Gastroesophageal sphincter (tissue), 4 donors: Measurements from ENCODE around the gene PRKAR1B. TPM values are rescaled to one million over a fixed set of nuclear protein-coding genes. Genes with fewer than 3 reads are reported as not detected.
A peak's percentile ranks its signal among the peaks of the same experiment; 100 is the strongest.

Experiments
- ATAC-seq: fragments of 150-250 bp; one replicate; pipeline ENCODE4 v1.9.1; 2016; ENCODE audit warnings: mild to moderate bottlenecking, moderate library complexity
- H3K27ac ChIP-seq, 4 donors: fragments of 200-600 bp; sonication (generic) in 3 of 4; 1 replicate in 3 of 4; 2 replicates in 1 of 4; pipeline ENCODE4 v1.5.1; 2016 to 2019
- H3K27me3 ChIP-seq: fragments of 200-600 bp; sonication (generic); one replicate; pipeline ENCODE4 v1.5.1; 2019
- H3K36me3 ChIP-seq, 2 donors: fragments of 200-600 bp; sonication (generic); one replicate each; pipeline ENCODE4 v1.5.1; 2019; ENCODE audit warnings: control low read depth in 1 of 2
- H3K4me1 ChIP-seq, 3 donors: fragments of 200-600 bp; sonication (generic); 1 replicate in 2 of 3; 2 replicates in 1 of 3; pipeline ENCODE4 v1.5.1; 2016 to 2019; ENCODE audit warnings: control low read depth in 2 of 3
- H3K4me3 ChIP-seq, 2 donors: fragments of 200-600 bp; sonication (generic); one replicate each; pipeline ENCODE4 v1.5.1; 2019; ENCODE audit warnings: mild to moderate bottlenecking in 1 of 2, moderate library complexity in 1 of 2
- H3K9me3 ChIP-seq, 3 donors: fragments of 200-600 bp; sonication (generic); one replicate each; pipeline ENCODE4 v1.5.1; 2017 to 2019; ENCODE audit warnings: control low read depth in 2 of 3
- CTCF ChIP-seq, 4 experiments: fragments of 200-600 bp in 2 of 4; fragments of 450-650 bp in 2 of 4; sonication (generic) in 1 of 4; IDR thresholded peaks; one replicate each; pipeline ENCODE4 v1.5.1; 2017 to 2019; ENCODE audit warnings: antibody characterized with exemption in 4 of 4, mild to moderate bottlenecking in 2 of 4, moderate library complexity in 2 of 4
- EP300 ChIP-seq: sonication (generic); formaldehyde crosslinking; IDR thresholded peaks from one replicate; pipeline ENCODE4 v1.6.1; 2017; ENCODE audit warnings: antibody characterized with exemption, mild to moderate bottlenecking
- POLR2A ChIP-seq, 2 donors: fragments of 450-650 bp; IDR thresholded peaks; one replicate each; pipeline ENCODE4 v1.6.1; 2017; ENCODE audit warnings: antibody characterized with exemption in 2 of 2, mild to moderate bottlenecking in 2 of 2, moderate library complexity in 1 of 2
- POLR2AphosphoS5 ChIP-seq: sonication (generic); formaldehyde crosslinking; IDR thresholded peaks from one replicate; pipeline ENCODE4 v1.6.1; 2017; ENCODE audit warnings: antibody characterized with exemption
- WGBS, 2 donors: methylation state at CpG; one replicate each; pipeline ENCODE4 v1.1.5; 2018; ENCODE audit warnings: low coverage in 1 of 2; 5-methylcytosine and 5-hydroxymethylcytosine counted together
- total RNA-seq, 4 donors: library from RNA; depleted of rRNA; stranded (reverse); fragments of >200 nt; gene quantifications; one replicate each; pipeline ENCODE4 v1.1.0, GENCODE V29; 2016

PRKAR1B gene
- total RNA-seq, 4 donors from 2014 or later = 11.6 to 39.1 (median 24.8) TPM

GRCh38 chr7:502296-502695 is 224.8 kb downstream of the PRKAR1B start:
- ATAC-seq = no peak
- Histone ChIP-seq H3K27me3 (no peaks in the 10 kb centered on the region), H3K4me3 (no peak overlapping the region), H3K27ac (no peak overlapping the region), H3K9me3 (no peaks in the 10 kb centered on the region), H3K4me1 (peaks cover 0 to 48% (median 6%) of the 10 kb centered on the region in 3 donors), H3K36me3 (peaks cover 0 to 90% of the 10 kb centered on the region in 2 donors)
- TF ChIP-seq POLR2AphosphoS5 (no peak), CTCF (IDR thresholded peaks at IDR 0.05) (no peak), POLR2A (IDR thresholded peaks at IDR 0.05) (no peak), EP300 (no peak)
- no CpG with 5 or more reads among the region's 13 CpGs for WGBS, 2 donors

- Histone ChIP-seq H3K36me3 (peaks cover 0 to 90% of the 10 kb centered on the region in 2 donors), H3K4me3 (no peak overlapping the region), H3K27me3 (no peaks in the 10 kb centered on the region), H3K4me1 (peaks cover 0 to 40% (median 6%) of the 10 kb centered on the region in 3 donors), H3K9me3 (no peaks in the 10 kb centered on the region), H3K27ac (peak overlapping the region in 1 of 4 donors; percentile 24)
- ATAC-seq = no peak
- TF ChIP-seq EP300 = no peak
- TF ChIP-seq POLR2AphosphoS5 = no peak
- TF ChIP-seq CTCF (IDR thresholded peaks at IDR 0.05) = no peak
- TF ChIP-seq POLR2A (IDR thresholded peaks at IDR 0.05) = no peak
- 84 to 88% methylated on average over 6 to 7 of the region's 7 CpGs for WGBS, 2 donors
Observed at GRCh38 chr7:501526-501925, 225.6 kb downstream of the PRKAR1B start.

- H3K27ac ChIP-seq = peak overlapping the region in 2 of 4 donors; percentile 2 to 24
- H3K36me3 ChIP-seq = peaks cover 0 to 90% of the 10 kb centered on the region in 2 donors
- H3K4me1 ChIP-seq = peaks cover 0 to 36% (median 6%) of the 10 kb centered on the region in 3 donors
- WGBS, 2 donors = 73 to 91% methylated on average over 4 to 17 of the region's 35 CpGs
- no peak for ATAC-seq
- TF ChIP-seq POLR2A (IDR thresholded peaks at IDR 0.05) (no peak), EP300 (no peak), CTCF (IDR thresholded peaks at IDR 0.05) (no peak), POLR2AphosphoS5 (no peak)
- H3K27me3 ChIP-seq = no peaks in the 10 kb centered on the region
- H3K4me3 ChIP-seq = no peak overlapping the region
- H3K9me3 ChIP-seq = no peaks in the 10 kb centered on the region
Observed at GRCh38 chr7:500521-501420, 226.3 kb downstream of the PRKAR1B start.

GRCh38 chr7:499853-500485 is 227.1 kb downstream of the PRKAR1B start:
- H3K36me3 ChIP-seq = peaks cover 0 to 88% of the 10 kb centered on the region in 2 donors
- ATAC-seq = no peak
- no peak for TF ChIP-seq EP300
- no peak for TF ChIP-seq POLR2AphosphoS5
- TF ChIP-seq POLR2A (IDR thresholded peaks at IDR 0.05) = no peak
- TF ChIP-seq CTCF (IDR thresholded peaks at IDR 0.05) = no peak

More at GRCh38 chr7:499853-500485, 227.1 kb downstream of the PRKAR1B start:
- H3K4me3 ChIP-seq = no peak overlapping the region
- 94 to 100% methylated on average over 5 to 10 of the region's 20 CpGs for WGBS, 2 donors
- no peaks in the 10 kb centered on the region for H3K27me3 ChIP-seq
- peak overlapping the region in 1 of 4 donors; percentile 24 for H3K27ac ChIP-seq
- H3K9me3 ChIP-seq = no peaks in the 10 kb centered on the region
- H3K4me1 ChIP-seq = peaks cover 0 to 29% (median 6%) of the 10 kb centered on the region in 3 donors

Other genes with a start within 250 kb of the PRKAR1B start
- gene PDGFA, start 207.4 kb downstream of the PRKAR1B start, total RNA-seq = 100 to 1,000 TPM in 2 of 4 donors, 10 to 100 TPM in 2; 66.0 to 162 (median 120) TPM
- 10 to 100 TPM; 17.4 to 36.4 (median 21.7) TPM for gene DNAAF5, start 582 bp downstream of the PRKAR1B start, total RNA-seq
- 100 to 1,000 TPM; 151 to 261 (median 231) TPM for gene SUN1, start 105.2 kb upstream of the PRKAR1B start, total RNA-seq
- gene GET4, start 149.3 kb upstream of the PRKAR1B start, total RNA-seq = 10 to 100 TPM; 18.4 to 34.8 (median 28.7) TPM
- 100 to 1,000 TPM in 1 of 4 donors, 10 to 100 TPM in 3; 44.8 to 106 (median 60.1) TPM for gene ADAP1, start 227.4 kb upstream of the PRKAR1B start, total RNA-seq
- gene COX19, start 248.3 kb upstream of the PRKAR1B start, total RNA-seq = 10 to 100 TPM in 3 of 4 donors, 1 to 10 TPM in 1; 6.0 to 16.7 (median 12.0) TPM